Fibroblast of skin of scalp (primary cell): Measurements from ENCODE around the gene ATP6V0C.
"Not testable (repeated sequence)": the region's sequence is repeated elsewhere in the genome, so short reads cannot be mapped to it uniquely, and the experiment has no call there.

Experiments
- DNase-seq: peaks from one replicate; pipeline ENCODE4 v3.0.0-alpha.2; 2013

The ATP6V0C gene

GRCh38 chr16:2475413-2476344, 38.1 kb upstream of the ATP6V0C start:
- DNase-seq, result no peak

GRCh38 chr16:2476345-2476720, 37.4 kb upstream of the ATP6V0C start:
- DNase-seq, result no peak

GRCh38 chr16:2476741-2477140, 37.0 kb upstream of the ATP6V0C start:
- DNase-seq, result no peak

- DNase-seq, result no peak
Observed at GRCh38 chr16:2477327-2477726, 36.4 kb upstream of the ATP6V0C start.

GRCh38 chr16:2478279-2478678, 35.5 kb upstream of the ATP6V0C start:
- DNase-seq, result no peak

GRCh38 chr16:2479996-2480395, 33.8 kb upstream of the ATP6V0C start:
- DNase-seq, result not testable (repeated sequence)

- DNase-seq, result no peak
Observed at GRCh38 chr16:2480948-2481347, 32.8 kb upstream of the ATP6V0C start.

- DNase-seq, result no peak
Observed at GRCh38 chr16:2481676-2482075, 32.1 kb upstream of the ATP6V0C start.

GRCh38 chr16:2482249-2482648, 31.5 kb upstream of the ATP6V0C start:
- DNase-seq, result no peak

GRCh38 chr16:2482708-2483534, 30.8 kb upstream of the ATP6V0C start:
- DNase-seq, result peak; percentile 56

- DNase-seq, result no peak
Observed at GRCh38 chr16:2483939-2484897, 29.5 kb upstream of the ATP6V0C start.

GRCh38 chr16:2484898-2485508, 28.7 kb upstream of the ATP6V0C start:
- DNase-seq, result no peak

- no peak for DNase-seq
Observed at GRCh38 chr16:2485811-2486507, 27.8 kb upstream of the ATP6V0C start.

- peak; percentile 18 for DNase-seq
Observed at GRCh38 chr16:2486645-2487516, 26.9 kb upstream of the ATP6V0C start.

GRCh38 chr16:2487517-2487842, 26.3 kb upstream of the ATP6V0C start:
- no peak for DNase-seq

GRCh38 chr16:2487903-2488531, 25.7 kb upstream of the ATP6V0C start:
- no peak for DNase-seq

- no peak for DNase-seq
Observed at GRCh38 chr16:2489581-2489980, 24.2 kb upstream of the ATP6V0C start.

- no peak for DNase-seq
Observed at GRCh38 chr16:2490190-2491105, 23.3 kb upstream of the ATP6V0C start.

- no peak for DNase-seq
Observed at GRCh38 chr16:2492292-2492691, 21.5 kb upstream of the ATP6V0C start.
